BJ (cell line): ENCODE results near the gene TOR4A. TPM values are rescaled to one million over a fixed set of nuclear protein-coding genes. Genes with fewer than 3 reads are reported as not detected.

Experiments used
- CTCF ChIA-PET: fragments of 350-600 bp; formaldehyde crosslinking; extraction: SDS; loops from one replicate; lab custom pipeline; 2021; ENCODE audit warnings: antibody characterized with exemption, inconsistent platforms; lab: Yijun Ruan, JAX
- POLR2A ChIA-PET: fragments of 300-600 bp; sonication (Branson Sonifier 250); formaldehyde crosslinking; extraction: SDS; loops from one replicate; lab custom pipeline; 2021; ENCODE audit warnings: antibody characterized with exemption; lab: Charles Lee
- DNase-seq: peaks from one replicate; pipeline ENCODE4 v3.0.0-alpha.2; 2011; ENCODE audit warnings: low read depth
- H3K27me3 ChIP-seq: 2 replicates; pipeline ENCODE4 v1.6.0; 2011; ENCODE audit warnings: low read length; ENCODE audit not compliant: control insufficient read depth, insufficient read depth
- H3K36me3 ChIP-seq: 2 replicates; pipeline ENCODE4 v1.5.1; 2011; ENCODE audit warnings: low read length; ENCODE audit not compliant: control insufficient read depth, insufficient read depth
- H3K4me3 ChIP-seq: 2 replicates; pipeline ENCODE4 v1.5.1; 2011; ENCODE audit warnings: low read depth, mild to moderate bottlenecking, control low read depth, low read length
- polyA plus RNA-seq: library from polyadenylated mRNA; depleted of rRNA; stranded (reverse); fragments of >200 nt; gene quantifications from 2 replicates; pipeline ENCODE4 v1.2.3, GENCODE V29; 2011
- TF ChIP-seq, protein P1 (sequence below): IDR thresholded peaks from 2 replicates; pipeline ENCODE4 v1.5.1; 2011; ENCODE audit warnings: low read depth, mild to moderate bottlenecking, control low read depth, inconsistent platforms, low read length, moderate library complexity; ENCODE audit not compliant: insufficient read depth

Gene TOR4A
- polyA plus RNA-seq, 1 experiment, result 23.8 TPM

DNA sequence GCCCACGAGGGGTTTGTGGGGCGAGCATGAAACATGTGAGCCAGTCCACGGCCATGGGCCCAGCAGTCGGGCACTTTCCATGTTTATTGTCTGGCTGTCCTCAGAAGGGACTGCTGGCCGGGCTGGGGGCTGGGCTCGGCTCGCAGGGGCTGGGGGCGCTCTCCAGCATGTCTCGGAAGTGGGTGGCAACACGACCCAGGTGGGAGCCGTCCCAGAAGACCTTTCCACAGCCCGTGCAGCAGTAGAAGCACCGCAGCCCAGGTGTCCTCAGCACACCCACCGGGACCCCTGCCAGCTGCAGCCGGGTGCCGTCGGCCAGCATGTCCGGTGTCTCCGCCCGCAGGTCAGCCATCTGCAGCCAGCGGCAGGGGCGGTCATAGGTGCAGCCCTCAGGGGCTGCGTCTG lies 29.3 kb downstream of the TOR4A start:
- no peaks in the 10 kb centered on the region for H3K27me3 ChIP-seq
- TF ChIP-seq, protein P1, sequence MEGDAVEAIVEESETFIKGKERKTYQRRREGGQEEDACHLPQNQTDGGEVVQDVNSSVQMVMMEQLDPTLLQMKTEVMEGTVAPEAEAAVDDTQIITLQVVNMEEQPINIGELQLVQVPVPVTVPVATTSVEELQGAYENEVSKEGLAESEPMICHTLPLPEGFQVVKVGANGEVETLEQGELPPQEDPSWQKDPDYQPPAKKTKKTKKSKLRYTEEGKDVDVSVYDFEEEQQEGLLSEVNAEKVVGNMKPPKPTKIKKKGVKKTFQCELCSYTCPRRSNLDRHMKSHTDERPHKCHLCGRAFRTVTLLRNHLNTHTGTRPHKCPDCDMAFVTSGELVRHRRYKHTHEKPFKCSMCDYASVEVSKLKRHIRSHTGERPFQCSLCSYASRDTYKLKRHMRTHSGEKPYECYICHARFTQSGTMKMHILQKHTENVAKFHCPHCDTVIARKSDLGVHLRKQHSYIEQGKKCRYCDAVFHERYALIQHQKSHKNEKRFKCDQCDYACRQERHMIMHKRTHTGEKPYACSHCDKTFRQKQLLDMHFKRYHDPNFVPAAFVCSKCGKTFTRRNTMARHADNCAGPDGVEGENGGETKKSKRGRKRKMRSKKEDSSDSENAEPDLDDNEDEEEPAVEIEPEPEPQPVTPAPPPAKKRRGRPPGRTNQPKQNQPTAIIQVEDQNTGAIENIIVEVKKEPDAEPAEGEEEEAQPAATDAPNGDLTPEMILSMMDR, result no peak
- POLR2A ChIA-PET, result no interaction called here
- CTCF ChIA-PET, result interaction anchor here (1.2 kb wide), 1 partner anchor 12 kb away, joined by 3 read pairs; no protein-coding TSS in a partner anchor
- DNase-seq, result no peak
- H3K36me3 ChIP-seq, result no peaks in the 10 kb centered on the region
- no peak overlapping the region for H3K4me3 ChIP-seq

DNA sequence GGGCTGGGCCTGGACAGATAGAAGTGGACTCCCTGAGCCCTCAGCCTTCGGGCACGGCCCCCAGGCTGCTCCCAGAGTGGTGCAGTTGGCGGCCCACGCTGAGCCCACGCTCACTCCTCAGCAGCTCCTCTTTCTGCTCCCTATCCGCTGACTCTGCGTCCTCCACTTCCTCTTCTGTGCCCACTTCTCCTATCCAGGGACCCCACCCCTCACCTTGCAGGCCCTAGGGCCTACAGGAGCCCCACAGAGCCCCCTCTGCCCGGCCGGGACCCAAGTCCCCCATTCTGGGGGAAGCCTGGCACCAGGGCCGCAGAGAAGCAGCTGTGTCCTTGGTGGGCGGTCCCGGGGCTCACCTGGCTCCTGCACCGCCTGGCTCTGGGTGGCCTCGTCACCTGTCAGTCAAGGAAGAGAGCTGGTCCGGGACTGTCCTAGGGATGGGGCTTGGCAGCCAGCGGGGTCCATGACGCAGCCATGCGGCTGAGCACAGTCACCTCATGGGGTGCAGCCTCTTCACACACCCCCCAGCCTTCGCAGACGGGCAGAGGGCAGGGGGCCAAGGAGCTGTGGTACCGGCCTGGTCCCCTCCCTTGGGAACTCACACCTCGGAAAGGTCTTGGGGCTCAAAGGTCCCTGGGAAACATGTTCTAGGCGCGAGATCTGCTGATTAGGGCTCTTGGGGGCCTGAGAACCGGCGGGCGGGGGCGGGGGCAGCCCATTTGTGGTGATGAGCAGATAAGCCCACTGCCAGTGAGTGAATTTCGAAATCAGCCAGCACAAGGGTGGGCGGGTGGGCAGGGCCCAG lies 29.9 kb downstream of the TOR4A start:
- no peaks in the 10 kb centered on the region for H3K27me3 ChIP-seq
- no peak for DNase-seq
- TF ChIP-seq, protein P1, result no peak
- no peak overlapping the region for H3K4me3 ChIP-seq
- POLR2A ChIA-PET, result no interaction called here
- no peaks in the 10 kb centered on the region for H3K36me3 ChIP-seq
- CTCF ChIA-PET, result interaction anchor here (1.1 to 1.4 kb wide), 3 partner anchors 11 to 21 kb away, joined by 3 read pairs; no protein-coding TSS in a partner anchor

DNA sequence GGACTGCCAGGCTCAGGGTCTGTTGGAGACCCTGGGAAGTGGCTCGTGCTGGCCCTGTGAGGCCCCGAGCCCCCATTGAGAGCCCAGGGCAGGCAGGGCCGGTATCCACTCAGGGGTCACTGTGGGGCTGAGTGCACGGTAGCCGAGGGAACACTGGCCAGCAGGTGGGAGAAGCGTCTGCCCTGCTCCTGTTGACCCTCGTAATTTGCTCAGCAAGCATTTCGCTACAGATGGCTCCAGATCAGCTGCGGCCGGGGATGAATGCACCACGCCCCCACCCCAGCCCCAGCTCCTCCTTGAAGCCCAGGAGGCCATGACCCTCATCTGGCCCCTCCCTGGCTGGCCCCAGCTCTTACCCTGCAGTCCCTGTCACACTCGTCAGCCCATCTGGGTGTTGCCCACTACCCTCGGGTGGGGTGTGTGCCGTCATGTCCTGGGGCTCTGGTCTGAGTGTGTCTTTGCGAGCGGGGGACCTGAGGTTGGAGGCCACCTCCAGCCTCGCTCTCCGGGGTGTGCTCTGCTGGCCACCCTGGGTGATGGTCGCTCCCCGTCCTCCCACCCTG lies 30.6 kb downstream of the TOR4A start:
- no peaks in the 10 kb centered on the region for H3K36me3 ChIP-seq
- TF ChIP-seq, protein P1, result no peak
- no peak for DNase-seq
- no peak overlapping the region for H3K4me3 ChIP-seq
- no peaks in the 10 kb centered on the region for H3K27me3 ChIP-seq
- POLR2A ChIA-PET, result no interaction called here
- CTCF ChIA-PET, result interaction anchor here (1.1 to 1.4 kb wide), 3 partner anchors 10 to 22 kb away, joined by 3 read pairs; no protein-coding TSS in a partner anchor

GRCh38 chr9:137309368-137310188 lies 32.1 kb downstream of the TOR4A start:
- TF ChIP-seq, protein P1, result no peak
- ChIA-PET CTCF (interaction anchor here (1.2 kb wide), 1 partner anchor 10 kb away, joined by 7 read pairs; no protein-coding TSS in a partner anchor), POLR2A (no interaction called here)
- Histone ChIP-seq H3K36me3 (no peaks in the 10 kb centered on the region), H3K27me3 (no peaks in the 10 kb centered on the region), H3K4me3 (no peak overlapping the region)
- no peak for DNase-seq
